Peyer's patch (tissue), 4 donors: ENCODE data around the gene VCAM1. TPM values are rescaled to one million over a fixed set of nuclear protein-coding genes. Genes with fewer than 3 reads are reported as not detected.
"Not testable (repeated sequence)": the region's sequence is repeated elsewhere in the genome, so short reads cannot be mapped to it uniquely, and the experiment has no call there.

Experiments
- DNase-seq, 3 donors: peaks; one replicate each; pipeline ENCODE4 v3.0.0-alpha.2; 2017 to 2019
- H3K27ac ChIP-seq, 4 donors: fragments of 200-600 bp; sonication (generic); one replicate each; pipeline ENCODE4 v1.5.1; 2016 to 2019
- H3K27me3 ChIP-seq, 2 donors: fragments of 200-600 bp; sonication (generic); one replicate each; pipeline ENCODE4 v1.5.1; 2019
- H3K36me3 ChIP-seq, 3 donors: fragments of 200-600 bp; sonication (generic); one replicate each; pipeline ENCODE4 v1.5.1; 2016 to 2019
- H3K4me1 ChIP-seq, 4 donors: fragments of 200-600 bp; sonication (generic); one replicate each; pipeline ENCODE4 v1.5.1; 2016 to 2019
- H3K4me3 ChIP-seq, 4 donors: fragments of 200-600 bp; sonication (generic); 1 replicate in 3 of 4; 2 replicates in 1 of 4; pipeline ENCODE4 v1.5.1; 2016 to 2019; ENCODE audit warnings: mild to moderate bottlenecking in 1 of 4
- H3K9me3 ChIP-seq, 4 donors: fragments of 200-600 bp; sonication (generic); one replicate each; pipeline ENCODE4 v1.5.1; 2016 to 2019; ENCODE audit warnings: mild to moderate bottlenecking in 1 of 4
- POLR2A ChIP-seq, 2 donors: fragments of 450-650 bp; IDR thresholded peaks; one replicate each; pipeline ENCODE4 v1.5.1; 2017; ENCODE audit warnings: antibody characterized with exemption in 2 of 2, mild to moderate bottlenecking in 2 of 2, moderate library complexity in 2 of 2
- total RNA-seq, 4 donors: library from RNA; depleted of rRNA; stranded (reverse); fragments of >200 nt; gene quantifications; one replicate each; pipeline ENCODE4 v1.1.0, GENCODE V29; 2016
- TF ChIP-seq, protein P1 (sequence below), 6 experiments: fragments of 450-650 bp in 4 of 6; fragments of 200-600 bp in 2 of 6; sonication (generic) in 1 of 6; IDR thresholded peaks; one replicate each; pipeline ENCODE4 v1.5.1; 2017 to 2019; ENCODE audit warnings: antibody characterized with exemption in 6 of 6, mild to moderate bottlenecking in 3 of 6, moderate library complexity in 1 of 6

Gene VCAM1
- total RNA-seq, 4 donors from 2014 or later: 0.88 to 9.1 (median 2.7) TPM

DNA sequence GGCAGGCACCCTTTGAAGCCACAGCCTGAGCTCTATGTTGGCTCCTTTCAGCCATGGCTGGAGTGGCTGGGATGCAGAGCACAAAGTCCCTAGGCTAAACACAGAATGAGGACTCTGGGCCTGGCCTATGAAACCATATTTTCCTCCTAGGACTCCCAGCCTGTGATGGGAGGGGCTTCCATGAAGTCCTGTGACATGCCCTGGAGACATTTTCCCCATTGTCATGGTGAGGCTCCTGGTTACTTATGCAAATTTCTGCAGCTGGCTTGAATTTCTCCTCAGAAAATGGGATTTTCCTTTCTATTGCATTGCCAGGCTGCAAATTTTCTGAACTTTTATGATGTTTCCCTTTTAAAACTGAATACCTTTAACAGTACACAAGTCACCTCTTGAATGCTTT, 61.3 kb downstream of the VCAM1 start:
- no peaks in the 10 kb centered on the region for H3K36me3 ChIP-seq
- no peaks in the 10 kb centered on the region for H3K27me3 ChIP-seq
- no peak overlapping the region for H3K4me3 ChIP-seq
- H3K9me3 ChIP-seq: no peaks in the 10 kb centered on the region
- no peaks in the 10 kb centered on the region for H3K4me1 ChIP-seq
- no peak overlapping the region for H3K27ac ChIP-seq
- no peak for DNase-seq
- TF ChIP-seq, protein P1, sequence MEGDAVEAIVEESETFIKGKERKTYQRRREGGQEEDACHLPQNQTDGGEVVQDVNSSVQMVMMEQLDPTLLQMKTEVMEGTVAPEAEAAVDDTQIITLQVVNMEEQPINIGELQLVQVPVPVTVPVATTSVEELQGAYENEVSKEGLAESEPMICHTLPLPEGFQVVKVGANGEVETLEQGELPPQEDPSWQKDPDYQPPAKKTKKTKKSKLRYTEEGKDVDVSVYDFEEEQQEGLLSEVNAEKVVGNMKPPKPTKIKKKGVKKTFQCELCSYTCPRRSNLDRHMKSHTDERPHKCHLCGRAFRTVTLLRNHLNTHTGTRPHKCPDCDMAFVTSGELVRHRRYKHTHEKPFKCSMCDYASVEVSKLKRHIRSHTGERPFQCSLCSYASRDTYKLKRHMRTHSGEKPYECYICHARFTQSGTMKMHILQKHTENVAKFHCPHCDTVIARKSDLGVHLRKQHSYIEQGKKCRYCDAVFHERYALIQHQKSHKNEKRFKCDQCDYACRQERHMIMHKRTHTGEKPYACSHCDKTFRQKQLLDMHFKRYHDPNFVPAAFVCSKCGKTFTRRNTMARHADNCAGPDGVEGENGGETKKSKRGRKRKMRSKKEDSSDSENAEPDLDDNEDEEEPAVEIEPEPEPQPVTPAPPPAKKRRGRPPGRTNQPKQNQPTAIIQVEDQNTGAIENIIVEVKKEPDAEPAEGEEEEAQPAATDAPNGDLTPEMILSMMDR (IDR thresholded peaks at IDR 0.05): no peak
- TF ChIP-seq POLR2A (IDR thresholded peaks at IDR 0.05): no peak

DNA sequence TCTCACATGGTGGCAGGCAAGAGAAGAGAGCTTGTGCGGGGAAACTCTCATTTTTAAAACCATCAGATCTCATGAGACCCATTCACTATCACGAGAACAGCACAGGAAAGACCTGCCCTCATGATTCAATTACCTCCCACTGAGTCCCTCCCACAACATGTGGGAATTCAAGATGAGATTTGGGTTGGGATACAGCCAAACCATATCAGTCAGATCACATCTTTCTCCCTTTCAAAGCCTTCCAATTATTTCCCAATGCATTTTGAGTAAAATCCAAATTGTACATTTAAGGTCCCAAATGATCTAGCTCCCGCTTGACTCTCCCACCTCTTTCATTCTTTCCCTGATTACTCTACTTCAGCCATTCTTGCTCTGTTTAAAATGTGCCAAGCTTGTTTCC, 62.2 kb downstream of the VCAM1 start:
- not testable (repeated sequence) for DNase-seq, H3K9me3 ChIP-seq, H3K4me1 ChIP-seq, H3K27ac ChIP-seq, H3K27me3 ChIP-seq, H3K4me3 ChIP-seq, H3K36me3 ChIP-seq

DNA sequence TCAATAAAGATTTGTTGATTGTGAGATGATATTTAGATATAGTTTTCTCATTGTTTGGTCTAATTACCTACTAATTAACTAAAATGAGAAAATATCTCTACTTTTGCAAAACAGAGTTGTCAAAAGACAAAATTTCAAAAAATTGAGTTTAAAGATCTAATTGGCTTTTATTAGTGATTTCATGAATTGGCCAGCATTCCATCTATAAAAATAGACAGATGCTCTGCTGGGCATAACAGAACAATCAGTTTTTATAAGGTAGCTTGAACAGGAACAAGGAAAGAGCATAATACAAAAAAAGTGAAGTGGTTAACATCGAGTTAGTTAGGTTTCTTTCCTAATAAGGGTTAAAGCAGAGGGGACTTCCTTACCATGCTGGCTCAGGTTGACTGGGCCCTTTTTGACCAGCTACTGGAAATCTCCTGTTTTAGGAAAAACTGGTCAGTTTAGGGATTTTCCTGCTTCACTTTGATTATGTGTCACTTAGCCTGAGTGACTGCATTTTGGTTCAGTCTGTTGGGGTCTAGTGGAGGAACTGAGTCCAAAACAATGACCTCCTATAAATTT, 63.0 kb downstream of the VCAM1 start:
- H3K4me1 ChIP-seq: no peaks in the 10 kb centered on the region
- TF ChIP-seq, protein P1 (IDR thresholded peaks at IDR 0.05): no peak
- H3K27ac ChIP-seq: no peak overlapping the region
- H3K27me3 ChIP-seq: no peaks in the 10 kb centered on the region
- DNase-seq: no peak
- no peaks in the 10 kb centered on the region for H3K9me3 ChIP-seq
- no peaks in the 10 kb centered on the region for H3K36me3 ChIP-seq
- H3K4me3 ChIP-seq: no peak overlapping the region

DNA sequence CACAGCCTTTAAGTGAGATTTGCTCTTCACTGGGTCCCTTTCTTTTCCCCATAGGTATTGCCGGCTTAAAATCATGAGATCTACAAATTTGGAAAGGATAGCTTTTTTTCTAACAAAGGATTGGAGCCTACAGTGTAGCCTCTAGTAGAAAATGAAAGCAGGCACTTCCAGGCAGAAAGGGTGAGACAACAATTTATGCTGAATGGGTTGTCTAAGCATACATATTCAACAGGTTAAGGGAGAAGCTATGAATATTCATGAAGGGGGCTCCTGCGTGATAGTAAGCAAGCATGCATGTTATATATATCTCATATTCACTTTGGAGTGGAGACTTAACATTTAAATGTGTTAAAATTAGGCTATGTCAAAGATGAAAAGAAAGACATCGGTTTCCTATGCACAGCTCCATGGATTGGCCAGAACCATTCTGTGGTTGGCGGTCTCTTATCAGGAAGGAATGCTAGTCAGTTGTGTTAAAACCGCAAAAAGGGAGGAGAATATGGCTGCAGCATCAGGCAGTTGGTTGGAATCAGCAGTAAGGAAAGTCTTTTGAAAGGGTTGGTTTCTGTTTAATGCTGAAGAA, 66.0 kb downstream of the VCAM1 start:
- Histone ChIP-seq H3K27ac (no peak overlapping the region), H3K36me3 (no peaks in the 10 kb centered on the region), H3K4me3 (no peak overlapping the region), H3K27me3 (no peaks in the 10 kb centered on the region), H3K9me3 (no peaks in the 10 kb centered on the region), H3K4me1 (no peaks in the 10 kb centered on the region)
- no peak for DNase-seq
- no peak for TF ChIP-seq POLR2A (IDR thresholded peaks at IDR 0.05)
- TF ChIP-seq, protein P1 (IDR thresholded peaks at IDR 0.05): no peak

DNA sequence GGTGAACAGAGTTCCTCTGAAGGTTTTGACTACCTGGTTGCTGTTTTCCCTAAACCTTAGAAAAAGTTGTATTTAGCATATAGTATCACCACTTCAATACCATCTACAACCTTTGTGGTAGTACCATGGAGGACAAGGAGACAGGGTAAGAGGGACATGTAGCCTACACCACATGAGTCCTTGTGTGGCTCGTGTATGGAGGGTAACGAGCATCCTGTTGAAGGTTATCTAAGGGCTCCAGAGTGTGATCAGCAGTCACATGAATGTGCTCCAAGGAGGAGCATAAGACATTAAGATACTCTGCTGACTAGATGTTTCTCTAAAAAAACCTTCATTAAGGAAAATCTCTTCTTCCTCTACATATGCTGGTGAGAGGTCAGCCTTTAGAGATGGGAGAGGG, 67.3 kb downstream of the VCAM1 start:
- no peaks in the 10 kb centered on the region for H3K9me3 ChIP-seq
- DNase-seq: no peak
- no peaks in the 10 kb centered on the region for H3K4me1 ChIP-seq
- H3K36me3 ChIP-seq: no peaks in the 10 kb centered on the region
- no peaks in the 10 kb centered on the region for H3K27me3 ChIP-seq
- TF ChIP-seq, protein P1 (IDR thresholded peaks at IDR 0.05): no peak
- no peak for TF ChIP-seq POLR2A (IDR thresholded peaks at IDR 0.05)
- no peak overlapping the region for H3K27ac ChIP-seq
- H3K4me3 ChIP-seq: no peak overlapping the region

Other genes starting within 250 kb of the VCAM1 start
- under 1 TPM in 1 of 4 donors, not detected in 3; 0.27 TPM for gene GPR88, start 181.6 kb upstream of the VCAM1 start, total RNA-seq
- gene EXTL2, start 175.1 kb downstream of the VCAM1 start, total RNA-seq: 1 to 10 TPM; 1.6 to 9.1 (median 8.5) TPM
- gene SLC30A7, start 176.3 kb downstream of the VCAM1 start, total RNA-seq: 10 to 100 TPM; 18.2 to 28.5 (median 24.2) TPM